SW480 (cell line): ENCODE results near the gene PAXX.
"Not testable (repeated sequence)": the region's sequence is repeated elsewhere in the genome, so short reads cannot be mapped to it uniquely, and the experiment has no call there.

Source experiments
- DNase-seq: peaks from one replicate; pipeline ENCODE4 v3.0.0-alpha.2; 2016; ENCODE audit warnings: low spot score

The PAXX gene

DNA sequence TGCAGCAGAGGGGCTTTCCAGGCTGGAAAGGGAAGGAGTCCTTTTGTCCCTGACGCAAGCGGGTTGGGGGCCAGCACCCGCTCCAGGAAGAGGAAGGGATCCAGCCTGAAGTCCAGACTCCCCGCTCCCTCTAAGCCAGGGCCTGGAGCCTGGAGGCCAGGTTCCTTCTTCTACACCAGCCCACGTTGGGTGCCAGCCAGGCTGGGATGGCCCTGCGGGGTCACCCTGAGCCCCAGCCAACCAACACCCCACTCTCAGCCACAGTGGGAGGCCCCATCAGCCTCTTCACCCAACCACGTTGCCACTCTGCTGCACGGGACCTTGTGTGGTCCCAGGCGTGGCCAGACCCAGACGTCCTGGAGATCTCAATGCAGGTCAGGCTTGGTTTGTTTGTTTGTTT lies 40.6 kb downstream of the PAXX start:
- DNase-seq, result no peak

DNA sequence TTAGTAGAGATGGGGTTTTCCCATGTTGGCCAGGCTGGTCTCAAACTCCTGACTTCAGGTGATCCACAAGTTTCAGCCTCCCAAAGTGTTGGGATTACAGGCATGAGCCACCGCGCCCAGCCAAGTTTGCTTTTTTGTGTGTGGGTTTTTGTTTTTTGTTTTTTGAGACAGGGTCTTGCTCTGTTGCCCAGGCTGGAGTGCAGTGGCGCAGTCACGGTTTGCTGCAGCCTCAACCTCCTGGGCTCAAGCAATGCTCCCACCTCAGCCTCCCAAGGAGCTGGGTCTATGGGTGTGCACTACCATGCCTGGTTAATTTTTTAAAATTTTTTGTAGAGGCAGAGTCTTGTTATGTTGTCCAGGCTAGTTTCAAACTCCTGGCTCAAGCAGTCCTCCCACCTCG lies 41.3 kb downstream of the PAXX start:
- DNase-seq, result not testable (repeated sequence)

DNA sequence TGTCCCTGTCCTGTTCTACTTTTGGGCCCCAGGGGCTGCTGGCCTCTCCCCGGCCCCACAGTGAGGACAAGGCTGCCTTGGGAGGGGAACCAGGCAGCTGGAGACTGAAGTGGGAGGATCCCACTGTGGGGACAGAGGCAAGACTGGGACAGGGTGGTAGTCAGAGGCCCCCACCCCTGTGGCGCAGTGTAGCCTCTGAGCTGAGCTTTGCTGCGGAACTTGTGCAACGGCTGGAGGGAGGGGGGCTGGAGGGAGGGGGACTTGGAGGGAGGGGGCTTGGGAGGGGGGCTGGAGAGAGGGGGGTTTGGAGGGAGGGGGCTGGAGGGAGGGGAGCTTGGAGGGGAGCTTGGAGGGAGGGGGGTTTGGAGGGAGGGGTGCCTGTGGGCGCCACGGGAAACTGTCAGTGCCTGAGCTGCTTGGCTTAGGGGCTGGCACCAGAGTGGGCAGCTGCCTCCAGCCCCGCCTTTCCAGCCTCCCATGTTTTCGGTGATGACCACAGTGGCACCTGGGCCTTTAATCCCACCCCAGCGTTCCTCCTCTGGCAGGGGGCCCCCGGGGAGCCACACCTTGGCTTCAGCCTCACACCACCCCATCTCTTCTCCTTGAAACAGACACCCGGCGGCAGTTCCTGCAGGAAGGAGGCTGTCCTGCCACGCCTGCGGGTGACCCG lies 42.0 kb downstream of the PAXX start:
- DNase-seq, result peak; percentile 51

DNA sequence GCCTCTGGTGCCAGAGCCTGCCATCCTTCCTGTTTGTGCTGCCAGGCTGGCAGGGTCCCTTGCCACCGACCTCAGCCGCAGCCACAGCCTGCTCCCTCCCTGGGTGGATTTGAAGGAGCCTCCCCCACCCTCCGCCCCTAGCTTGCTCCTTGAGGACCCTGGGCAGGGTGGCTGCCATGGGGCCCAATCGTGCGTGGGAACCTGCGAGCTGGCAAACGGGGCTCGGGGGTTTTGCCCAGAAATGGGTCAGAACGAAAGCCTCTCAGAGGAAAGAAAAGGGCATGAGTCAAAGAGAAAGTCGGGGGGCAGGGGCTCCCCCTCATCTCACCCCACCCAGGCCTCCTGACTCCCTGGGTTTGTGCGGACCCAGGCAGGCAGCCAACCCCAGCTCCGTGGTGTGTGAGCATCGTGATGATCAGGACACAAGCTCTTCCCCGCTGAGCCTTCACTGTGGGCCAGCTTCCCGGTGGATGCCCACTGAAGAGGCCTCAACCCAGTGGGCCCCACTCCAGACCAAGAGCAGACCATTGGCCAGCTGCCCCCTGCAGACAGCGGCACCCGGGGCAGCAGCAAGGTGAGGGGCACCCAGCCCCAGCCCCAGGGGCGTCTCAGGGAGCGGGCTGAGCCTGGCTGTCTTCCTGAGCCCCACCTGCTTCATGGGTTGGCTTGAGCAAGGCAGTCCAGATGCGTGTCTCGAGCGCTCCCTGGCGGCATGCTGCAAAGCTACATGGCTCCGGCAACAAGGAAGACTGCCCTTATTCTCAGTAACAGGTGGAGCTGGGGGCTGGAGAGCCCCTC lies 42.7 kb downstream of the PAXX start:
- DNase-seq, result peak; percentile 87

DNA sequence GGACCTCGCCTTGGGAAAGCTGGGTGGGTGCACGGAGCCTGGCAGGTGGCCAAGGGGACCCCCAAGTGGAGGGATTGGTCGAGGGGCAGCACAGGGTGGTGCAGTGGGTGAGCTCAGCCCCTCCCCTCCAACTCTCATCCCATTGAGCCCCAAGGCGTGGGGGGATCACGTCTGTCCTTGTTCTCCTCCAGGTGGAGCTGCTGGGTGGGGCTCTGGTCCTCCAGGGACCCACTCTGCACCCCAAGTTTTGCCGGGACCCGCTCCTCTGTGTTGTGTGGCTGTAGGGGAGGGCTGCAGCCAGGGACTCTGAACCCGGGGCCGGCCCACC lies 43.2 kb downstream of the PAXX start:
- DNase-seq, result no peak

DNA sequence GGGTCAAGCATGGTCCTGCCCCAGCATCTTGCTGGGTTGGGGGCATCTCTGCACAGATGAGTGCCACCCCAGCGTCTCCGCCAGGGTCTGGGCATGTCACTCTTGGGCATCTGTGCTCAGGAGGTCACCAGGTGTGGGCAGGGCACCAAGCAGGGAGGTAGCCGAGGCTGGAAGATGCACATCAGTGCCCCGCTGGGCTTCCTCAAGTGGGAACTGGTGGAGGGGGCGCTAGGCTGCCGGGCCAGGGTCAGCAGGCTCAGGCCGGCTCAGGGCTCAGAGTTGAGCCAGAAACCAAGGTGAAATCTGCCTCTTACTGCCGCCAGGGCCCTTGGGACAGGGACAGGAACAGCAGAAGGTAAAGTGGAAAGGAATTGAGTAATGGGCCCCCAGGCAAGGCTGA lies 43.7 kb downstream of the PAXX start:
- no peak for DNase-seq

DNA sequence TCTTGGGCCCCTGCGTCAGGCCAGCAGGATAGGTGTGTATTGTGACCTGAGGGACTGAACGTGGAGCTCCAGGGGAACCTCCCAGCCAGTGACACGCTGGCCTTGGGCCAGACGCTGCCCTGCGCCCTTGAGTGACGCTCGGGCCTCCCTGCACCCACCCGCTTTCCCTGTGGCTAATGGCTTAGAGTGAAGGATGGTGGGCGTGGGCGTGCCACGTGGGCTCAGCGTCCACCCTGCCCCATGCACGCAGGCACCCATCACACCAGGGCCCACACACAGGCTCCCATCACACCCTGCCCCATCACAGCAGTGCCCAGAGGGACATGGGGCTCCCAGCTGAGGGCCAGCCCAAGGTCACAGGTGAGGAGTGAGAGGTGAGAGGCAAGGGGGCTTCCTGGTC lies 44.8 kb downstream of the PAXX start:
- no peak for DNase-seq

DNA sequence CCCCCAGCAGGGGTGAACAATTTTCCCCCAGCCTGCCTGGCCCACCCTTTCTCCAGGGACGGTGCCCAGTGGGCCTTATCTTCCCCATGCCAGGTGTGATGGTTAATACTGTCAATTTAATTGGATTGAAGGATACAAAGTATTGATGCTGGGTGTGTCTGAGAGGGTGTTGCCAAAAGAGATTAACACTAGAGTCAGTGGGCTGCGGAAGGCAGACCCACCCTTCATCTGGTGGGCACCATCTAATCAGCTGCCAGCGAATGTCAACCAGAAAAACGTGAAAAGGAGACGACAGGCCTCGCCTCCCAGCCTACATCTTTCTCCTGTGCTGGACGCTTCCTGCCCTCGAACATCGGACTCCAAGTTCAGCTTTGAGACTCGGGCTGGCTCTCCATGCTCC lies 45.3 kb downstream of the PAXX start:
- no peak for DNase-seq

DNA sequence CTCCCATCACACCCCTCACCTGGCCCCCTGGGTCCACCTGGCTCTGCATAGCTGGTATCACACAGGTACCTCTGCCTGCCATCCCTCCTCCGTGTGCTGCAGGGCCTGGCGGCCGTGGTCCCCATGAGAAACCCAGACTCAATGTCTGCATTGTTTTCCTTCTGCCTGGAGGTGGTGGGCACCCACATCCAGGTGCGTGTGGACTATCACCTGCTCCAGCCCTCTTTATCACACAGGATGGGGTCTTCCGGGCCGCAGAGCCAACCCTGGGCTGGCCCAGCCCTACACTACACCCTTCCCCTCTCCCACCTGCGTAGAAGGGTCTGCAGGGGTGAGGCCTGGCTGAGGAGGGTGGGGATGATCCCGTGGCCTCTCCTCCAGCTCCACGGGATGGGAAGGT lies 46.7 kb downstream of the PAXX start:
- DNase-seq, result no peak

DNA sequence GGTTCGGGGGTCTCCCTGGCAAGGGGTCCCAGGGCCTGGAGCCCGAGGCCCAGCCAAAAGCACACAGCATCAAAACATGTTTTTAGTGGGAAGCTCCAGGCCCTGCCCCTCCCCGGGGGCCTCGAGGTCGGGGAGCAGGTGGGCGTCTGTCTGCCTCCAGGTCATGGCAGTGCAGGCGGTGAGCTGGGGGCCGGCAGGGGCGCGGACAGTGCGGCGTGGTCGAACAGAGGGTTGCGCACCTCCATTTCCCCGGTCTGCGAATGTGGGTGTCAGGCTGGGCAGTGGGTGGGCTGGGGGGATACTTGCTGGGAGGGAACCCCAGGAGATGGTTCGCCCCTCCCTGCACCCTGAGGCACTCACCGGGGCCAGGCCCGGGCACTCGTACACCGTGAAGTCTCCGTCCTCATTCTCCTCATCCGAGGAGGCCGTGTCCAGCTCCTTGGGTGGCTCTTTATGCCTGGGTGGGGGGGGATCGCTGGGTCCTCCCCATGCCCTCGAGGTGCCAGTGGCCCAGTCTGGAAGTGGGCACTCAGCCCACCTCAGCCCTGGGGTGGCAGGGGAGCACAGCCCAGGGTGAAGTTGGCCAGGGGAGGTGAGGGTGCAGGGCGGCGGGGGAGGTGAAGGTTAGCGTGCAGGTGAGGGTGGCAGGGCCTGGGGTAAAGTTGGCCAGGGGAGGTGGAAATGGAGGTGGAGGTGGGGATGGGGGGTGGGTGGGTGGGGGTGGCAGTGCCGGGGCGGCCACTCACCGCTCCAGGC lies 47.6 kb downstream of the PAXX start:
- no peak for DNase-seq

DNA sequence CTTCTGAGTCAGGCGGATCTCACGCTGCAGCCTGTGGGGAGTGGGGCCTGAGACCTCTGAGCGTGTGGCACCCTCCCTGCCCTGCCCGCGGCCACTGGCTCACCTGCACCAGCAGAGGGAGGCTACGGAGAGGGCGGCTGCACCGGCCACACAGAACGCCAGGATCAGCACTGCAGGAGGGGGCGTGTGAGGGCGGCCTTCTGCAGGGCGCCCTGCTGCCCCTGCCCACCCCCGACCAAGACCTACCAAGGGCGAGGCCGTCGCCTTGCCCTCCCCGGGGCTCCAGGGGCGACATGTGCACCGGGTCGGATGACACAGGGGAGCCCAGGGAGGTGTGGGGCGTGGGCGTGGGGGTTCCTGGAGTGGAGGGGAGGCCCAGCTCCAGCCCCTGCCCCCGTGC lies 48.3 kb downstream of the PAXX start:
- DNase-seq, result no peak

DNA sequence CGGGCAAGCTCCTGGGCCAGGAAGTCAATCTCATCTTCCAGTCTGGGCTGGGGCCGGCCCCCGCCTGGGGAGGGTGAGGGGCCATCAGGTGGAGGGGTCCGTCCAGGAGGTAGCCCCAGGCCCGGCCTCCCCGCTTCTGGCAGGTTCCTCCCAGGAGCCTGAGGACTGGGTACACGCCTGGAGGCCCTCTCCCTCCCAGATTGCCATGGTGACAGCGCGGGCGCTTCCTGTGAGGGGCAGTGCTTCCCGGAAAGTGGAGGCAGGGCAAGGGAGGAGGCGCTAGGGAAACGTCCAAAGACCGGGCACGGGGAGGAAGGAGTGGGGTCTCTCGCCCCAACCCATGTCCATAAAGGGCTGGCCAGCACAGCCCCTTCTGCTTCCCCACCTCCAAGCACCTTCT lies 48.9 kb downstream of the PAXX start:
- no peak for DNase-seq

DNA sequence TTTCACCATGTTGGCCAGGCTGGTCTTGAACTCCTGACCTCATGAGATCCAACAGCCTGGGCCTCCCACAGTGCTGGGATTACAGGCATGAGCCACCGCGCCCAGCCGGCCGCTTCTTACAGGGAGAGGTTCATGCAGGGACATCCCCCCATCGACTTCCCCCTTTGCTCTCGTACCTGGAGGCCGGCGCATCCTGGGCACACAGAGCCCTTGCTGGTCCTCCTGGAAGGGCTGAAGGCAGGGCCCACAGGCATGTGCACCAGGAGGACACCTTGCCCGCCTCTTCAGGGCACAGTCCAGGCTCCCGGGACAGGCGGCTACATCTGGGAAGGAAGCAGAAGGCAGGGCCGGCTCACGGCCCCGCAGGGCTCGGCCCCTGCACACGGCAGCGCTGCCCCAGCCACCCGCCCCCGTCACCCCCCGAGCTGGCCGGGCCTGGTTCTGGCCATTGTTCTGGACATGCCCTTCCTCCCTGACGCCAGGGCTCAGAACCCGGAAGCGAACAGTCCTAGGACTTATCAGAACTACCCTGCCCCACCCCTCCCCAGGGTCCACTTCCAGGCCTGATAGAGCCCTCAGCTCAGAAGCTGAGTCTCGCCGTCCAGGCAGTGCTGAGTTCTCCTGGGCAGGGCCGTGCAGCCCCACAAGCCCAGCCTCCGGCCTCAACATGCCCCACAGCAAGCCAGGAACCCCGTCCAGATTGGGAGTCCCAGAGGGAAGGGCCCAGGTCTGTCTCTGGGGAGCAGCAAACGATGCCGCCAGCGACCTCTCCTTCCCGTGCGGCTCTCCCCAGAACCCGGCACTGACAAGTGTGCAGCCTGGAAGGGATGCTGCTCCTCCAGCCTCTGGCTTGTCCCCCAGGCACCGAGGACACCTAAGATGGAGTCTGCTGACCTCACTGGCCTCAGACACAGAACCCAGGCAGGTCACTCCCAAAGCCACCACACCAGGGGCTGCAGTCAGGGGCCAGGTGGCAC lies 50.8 kb downstream of the PAXX start:
- DNase-seq, result no peak
